Gastroesophageal sphincter (tissue), 4 donors: ENCODE measurements around the gene CKS1B. TPM values are rescaled to one million over a fixed set of nuclear protein-coding genes. Genes with fewer than 3 reads are reported as not detected.

Source experiments
- ATAC-seq: fragments of 150-250 bp; one replicate; pipeline ENCODE4 v1.9.1; 2016; ENCODE audit warnings: mild to moderate bottlenecking, moderate library complexity
- H3K27ac ChIP-seq, 4 donors: fragments of 200-600 bp; sonication (generic) in 3 of 4; 1 replicate in 3 of 4; 2 replicates in 1 of 4; pipeline ENCODE4 v1.5.1; 2016 to 2019
- H3K27me3 ChIP-seq: fragments of 200-600 bp; sonication (generic); one replicate; pipeline ENCODE4 v1.5.1; 2019
- H3K36me3 ChIP-seq, 2 donors: fragments of 200-600 bp; sonication (generic); one replicate each; pipeline ENCODE4 v1.5.1; 2019; ENCODE audit warnings: control low read depth in 1 of 2
- H3K4me1 ChIP-seq, 3 donors: fragments of 200-600 bp; sonication (generic); 1 replicate in 2 of 3; 2 replicates in 1 of 3; pipeline ENCODE4 v1.5.1; 2016 to 2019; ENCODE audit warnings: control low read depth in 2 of 3
- H3K4me3 ChIP-seq, 2 donors: fragments of 200-600 bp; sonication (generic); one replicate each; pipeline ENCODE4 v1.5.1; 2019; ENCODE audit warnings: mild to moderate bottlenecking in 1 of 2, moderate library complexity in 1 of 2
- H3K9me3 ChIP-seq, 3 donors: fragments of 200-600 bp; sonication (generic); one replicate each; pipeline ENCODE4 v1.5.1; 2017 to 2019; ENCODE audit warnings: control low read depth in 2 of 3
- EP300 ChIP-seq: sonication (generic); formaldehyde crosslinking; IDR thresholded peaks from one replicate; pipeline ENCODE4 v1.6.1; 2017; ENCODE audit warnings: antibody characterized with exemption, mild to moderate bottlenecking
- POLR2A ChIP-seq, 2 donors: fragments of 450-650 bp; IDR thresholded peaks; one replicate each; pipeline ENCODE4 v1.6.1; 2017; ENCODE audit warnings: antibody characterized with exemption in 2 of 2, mild to moderate bottlenecking in 2 of 2, moderate library complexity in 1 of 2
- POLR2AphosphoS5 ChIP-seq: sonication (generic); formaldehyde crosslinking; IDR thresholded peaks from one replicate; pipeline ENCODE4 v1.6.1; 2017; ENCODE audit warnings: antibody characterized with exemption
- WGBS, 2 donors: methylation state at CpG; one replicate each; pipeline ENCODE4 v1.1.5; 2018; ENCODE audit warnings: low coverage in 1 of 2; 5-methylcytosine and 5-hydroxymethylcytosine counted together
- total RNA-seq, 4 donors: library from RNA; depleted of rRNA; stranded (reverse); fragments of >200 nt; gene quantifications; one replicate each; pipeline ENCODE4 v1.1.0, GENCODE V29; 2016
- TF ChIP-seq, protein P1 (sequence below), 4 experiments: fragments of 200-600 bp in 2 of 4; fragments of 450-650 bp in 2 of 4; sonication (generic) in 1 of 4; IDR thresholded peaks; one replicate each; pipeline ENCODE4 v1.5.1; 2017 to 2019; ENCODE audit warnings: antibody characterized with exemption in 4 of 4, mild to moderate bottlenecking in 2 of 4, moderate library complexity in 2 of 4

Gene CKS1B
- total RNA-seq, 4 donors from 2014 or later: 7.5 to 24.2 (median 17.6) TPM

GRCh38 chr1:154998818-154999570 is 24.5 kb downstream of the CKS1B start:
- H3K27me3 ChIP-seq: no peaks in the 10 kb centered on the region
- 18 to 34% methylated on average over 10 to 16 of the region's 40 CpGs for WGBS, 2 donors
- no peaks in the 10 kb centered on the region for H3K36me3 ChIP-seq
- no peaks in the 10 kb centered on the region for H3K9me3 ChIP-seq
- peak overlapping the region; percentile 29 to 76 for H3K4me3 ChIP-seq
- H3K27ac ChIP-seq: peak overlapping the region; percentile 88 to 97 (median 96)
- no peak for ATAC-seq
- peaks cover 3 to 38% (median 13%) of the 10 kb centered on the region in 3 donors for H3K4me1 ChIP-seq
- TF ChIP-seq, protein P1, sequence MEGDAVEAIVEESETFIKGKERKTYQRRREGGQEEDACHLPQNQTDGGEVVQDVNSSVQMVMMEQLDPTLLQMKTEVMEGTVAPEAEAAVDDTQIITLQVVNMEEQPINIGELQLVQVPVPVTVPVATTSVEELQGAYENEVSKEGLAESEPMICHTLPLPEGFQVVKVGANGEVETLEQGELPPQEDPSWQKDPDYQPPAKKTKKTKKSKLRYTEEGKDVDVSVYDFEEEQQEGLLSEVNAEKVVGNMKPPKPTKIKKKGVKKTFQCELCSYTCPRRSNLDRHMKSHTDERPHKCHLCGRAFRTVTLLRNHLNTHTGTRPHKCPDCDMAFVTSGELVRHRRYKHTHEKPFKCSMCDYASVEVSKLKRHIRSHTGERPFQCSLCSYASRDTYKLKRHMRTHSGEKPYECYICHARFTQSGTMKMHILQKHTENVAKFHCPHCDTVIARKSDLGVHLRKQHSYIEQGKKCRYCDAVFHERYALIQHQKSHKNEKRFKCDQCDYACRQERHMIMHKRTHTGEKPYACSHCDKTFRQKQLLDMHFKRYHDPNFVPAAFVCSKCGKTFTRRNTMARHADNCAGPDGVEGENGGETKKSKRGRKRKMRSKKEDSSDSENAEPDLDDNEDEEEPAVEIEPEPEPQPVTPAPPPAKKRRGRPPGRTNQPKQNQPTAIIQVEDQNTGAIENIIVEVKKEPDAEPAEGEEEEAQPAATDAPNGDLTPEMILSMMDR (IDR thresholded peaks at IDR 0.05): peak in 3 of 4 experiments; percentile 79 to 83 (median 81)
- TF ChIP-seq POLR2A (IDR thresholded peaks at IDR 0.05): no peak

DNA sequence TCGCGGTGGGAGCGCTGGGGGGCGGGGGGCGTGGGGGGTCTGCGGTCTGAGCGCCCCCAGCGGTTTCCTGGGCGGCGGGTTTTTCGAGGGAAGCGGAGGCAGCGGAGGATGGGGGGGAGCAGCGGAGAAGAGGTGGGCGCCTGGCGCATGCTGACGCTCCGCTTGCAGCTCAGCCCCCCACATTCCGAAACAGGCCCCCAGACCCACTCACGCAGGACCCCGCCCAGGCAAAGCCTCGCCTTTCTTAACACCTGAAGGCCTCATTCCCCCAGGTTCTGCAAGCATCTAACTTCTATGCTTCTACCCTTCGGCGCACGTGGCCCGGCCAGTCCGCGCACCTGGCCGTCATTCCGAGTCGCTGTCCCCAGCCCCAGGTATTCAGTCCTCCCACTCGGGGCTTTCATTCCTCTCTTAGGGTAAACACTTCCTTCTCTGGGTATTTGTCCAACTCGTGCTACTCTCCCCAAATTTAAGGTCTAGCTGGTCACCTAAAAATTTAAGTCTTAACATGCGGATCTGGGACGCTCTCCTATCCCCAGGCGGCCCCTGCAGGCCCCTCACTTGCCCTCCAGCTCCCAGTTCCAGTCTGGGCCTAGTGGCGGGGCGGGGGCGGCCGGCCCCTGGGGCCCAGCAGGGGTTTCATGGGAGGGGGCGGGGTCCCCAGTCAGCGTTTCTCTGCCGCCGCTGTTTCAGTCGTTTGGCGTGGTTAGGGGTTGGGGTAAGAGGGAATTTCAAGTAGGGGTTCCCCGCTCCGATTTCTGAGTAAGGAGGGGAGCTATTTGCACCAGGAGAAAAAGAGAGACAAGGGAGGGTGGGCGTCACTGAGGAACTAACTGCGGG is 25.3 kb downstream of the CKS1B start:
- ATAC-seq: no peak
- peaks cover 6 to 44% (median 20%) of the 10 kb centered on the region in 3 donors for H3K4me1 ChIP-seq
- 1 to 4% methylated on average over 14 to 15 of the region's 50 CpGs for WGBS, 2 donors
- no peaks in the 10 kb centered on the region for H3K27me3 ChIP-seq
- TF ChIP-seq, protein P1 (IDR thresholded peaks at IDR 0.05): no peak
- H3K4me3 ChIP-seq: peak overlapping the region; percentile 76 to 89
- peak overlapping the region; percentile 88 to 97 (median 96) for H3K27ac ChIP-seq
- no peaks in the 10 kb centered on the region for H3K9me3 ChIP-seq
- no peaks in the 10 kb centered on the region for H3K36me3 ChIP-seq

GRCh38 chr1:155000411-155000725 is 25.9 kb downstream of the CKS1B start:
- Histone ChIP-seq H3K27ac (peak overlapping the region; percentile 88 to 97 (median 96)), H3K36me3 (no peaks in the 10 kb centered on the region), H3K9me3 (no peaks in the 10 kb centered on the region), H3K27me3 (no peaks in the 10 kb centered on the region), H3K4me1 (peaks cover 6 to 45% (median 26%) of the 10 kb centered on the region in 3 donors), H3K4me3 (peak overlapping the region; percentile 76 to 89)
- TF ChIP-seq, protein P1 (IDR thresholded peaks at IDR 0.05): no peak
- TF ChIP-seq EP300 (no peak), POLR2A (IDR thresholded peaks at IDR 0.05) (no peak), POLR2AphosphoS5 (no peak)
- no CpG with 5 or more reads among the region's 13 CpGs for WGBS, 2 donors
- no peak for ATAC-seq

- H3K27ac ChIP-seq: peak overlapping the region; percentile 88 to 97 (median 96)
- H3K4me1 ChIP-seq: peaks cover 6 to 45% (median 30%) of the 10 kb centered on the region in 3 donors
- H3K4me3 ChIP-seq: peak overlapping the region; percentile 76 to 89
- TF ChIP-seq EP300: no peak
- TF ChIP-seq POLR2A (IDR thresholded peaks at IDR 0.05): peak; percentile 57 to 60
- TF ChIP-seq, protein P1 (IDR thresholded peaks at IDR 0.05): peak in 3 of 4 experiments; percentile 15 to 30 (median 28)
- peak; percentile 63 for TF ChIP-seq POLR2AphosphoS5
- H3K9me3 ChIP-seq: no peaks in the 10 kb centered on the region
- peak; percentile 63 for ATAC-seq
- H3K27me3 ChIP-seq: no peaks in the 10 kb centered on the region
- WGBS, 2 donors: 0% methylated on average over 2 of the region's 43 CpGs; no CpG with 5 or more reads in 1 of the 2 donors
- H3K36me3 ChIP-seq: no peaks in the 10 kb centered on the region
These were observed 26.4 kb downstream of the CKS1B start for GRCh38 chr1:155000726-155001424.
